HG03442 (cell line): Measurements from ENCODE around the gene PITPNB.

Experiments used
- ATAC-seq: cut with Tn5 transposase; IDR thresholded peaks from one replicate; pipeline ENCODE4 v1.9.1; 2021; ENCODE audit warnings: mild to moderate bottlenecking, moderate library complexity; ENCODE audit not compliant: unreplicated experiment

PITPNB gene

GRCh38 chr22:27919942-27920755, 1.1 kb upstream of the PITPNB start:
- ATAC-seq: peak; percentile 27

- peak; percentile 23 for ATAC-seq
Observed at GRCh38 chr22:27918341-27919221, 475 bp downstream of the PITPNB start.

GRCh38 chr22:27915986-27916385, 3.1 kb downstream of the PITPNB start:
- no peak for ATAC-seq

GRCh38 chr22:27913162-27913741, 5.8 kb downstream of the PITPNB start:
- ATAC-seq: no peak

GRCh38 chr22:27912101-27912500, 7.0 kb downstream of the PITPNB start:
- no peak for ATAC-seq

- no peak for ATAC-seq
Observed at GRCh38 chr22:27911330-27911729, 7.7 kb downstream of the PITPNB start.

- ATAC-seq: no peak
Observed at GRCh38 chr22:27906241-27906640, 12.8 kb downstream of the PITPNB start.

- ATAC-seq: no peak
Observed at GRCh38 chr22:27905653-27906052, 13.4 kb downstream of the PITPNB start.

GRCh38 chr22:27903805-27904473, 15.1 kb downstream of the PITPNB start:
- no peak for ATAC-seq

GRCh38 chr22:27900153-27900552, 18.9 kb downstream of the PITPNB start:
- ATAC-seq: no peak

- ATAC-seq: no peak
Observed at GRCh38 chr22:27896245-27896644, 22.8 kb downstream of the PITPNB start.

- ATAC-seq: peak; percentile 77
Observed at GRCh38 chr22:27895600-27895999, 23.5 kb downstream of the PITPNB start.

GRCh38 chr22:27892811-27893210, 26.2 kb downstream of the PITPNB start:
- no peak for ATAC-seq

GRCh38 chr22:27892064-27892463, 27.0 kb downstream of the PITPNB start:
- no peak for ATAC-seq

- ATAC-seq: no peak
Observed at GRCh38 chr22:27888310-27888709, 30.7 kb downstream of the PITPNB start.

- no peak for ATAC-seq
Observed at GRCh38 chr22:27886843-27887151, 32.3 kb downstream of the PITPNB start.

GRCh38 chr22:27885977-27886842, 32.8 kb downstream of the PITPNB start:
- ATAC-seq: no peak

- ATAC-seq: no peak
Observed at GRCh38 chr22:27883656-27884350, 35.3 kb downstream of the PITPNB start.

GRCh38 chr22:27882507-27883290, 36.4 kb downstream of the PITPNB start:
- no peak for ATAC-seq
